Femur (tissue), 1 donor: ENCODE measurements around the gene APCDD1L.

Experiments
- DNase-seq: peaks from one replicate; pipeline ENCODE4 v3.0.0-alpha.2; 2017

Gene APCDD1L

GRCh38 chr20:58483470-58483869 lies 31.7 kb downstream of the APCDD1L start:
- DNase-seq = no peak

- DNase-seq = no peak
These were observed 32.1 kb downstream of the APCDD1L start for GRCh38 chr20:58483051-58483450.

- DNase-seq = no peak
These were observed 32.8 kb downstream of the APCDD1L start for GRCh38 chr20:58482416-58482815.

DNA sequence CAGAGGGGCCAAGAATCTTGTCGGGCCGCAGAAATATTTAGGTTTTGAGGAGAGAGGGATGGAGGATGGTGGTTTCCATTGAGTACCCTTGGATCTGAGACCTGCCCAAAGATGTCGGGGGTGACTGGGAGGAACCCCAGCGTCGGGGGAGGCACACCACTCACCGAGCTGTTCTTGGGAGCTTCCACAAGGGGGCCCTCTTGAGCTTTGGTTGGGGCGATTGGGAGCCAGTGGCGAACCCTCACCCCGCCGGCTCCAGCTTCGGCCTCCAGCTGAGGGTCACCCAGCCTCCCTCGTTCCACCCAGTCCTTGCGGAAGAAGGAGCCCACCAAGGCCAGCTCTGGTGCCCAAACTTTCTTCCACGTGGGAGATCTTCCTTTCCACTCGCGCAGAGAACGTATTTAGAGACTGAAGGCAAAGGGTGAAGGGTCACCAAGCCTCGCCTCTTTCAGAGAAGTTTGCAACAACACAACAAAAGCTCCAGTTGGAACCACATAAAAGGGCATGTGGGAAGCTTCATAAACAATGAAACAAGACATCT lies 33.6 kb downstream of the APCDD1L start:
- peak; percentile 63 for DNase-seq

- peak; percentile 84 for DNase-seq
These were observed 34.5 kb downstream of the APCDD1L start for GRCh38 chr20:58480551-58481336.

DNA sequence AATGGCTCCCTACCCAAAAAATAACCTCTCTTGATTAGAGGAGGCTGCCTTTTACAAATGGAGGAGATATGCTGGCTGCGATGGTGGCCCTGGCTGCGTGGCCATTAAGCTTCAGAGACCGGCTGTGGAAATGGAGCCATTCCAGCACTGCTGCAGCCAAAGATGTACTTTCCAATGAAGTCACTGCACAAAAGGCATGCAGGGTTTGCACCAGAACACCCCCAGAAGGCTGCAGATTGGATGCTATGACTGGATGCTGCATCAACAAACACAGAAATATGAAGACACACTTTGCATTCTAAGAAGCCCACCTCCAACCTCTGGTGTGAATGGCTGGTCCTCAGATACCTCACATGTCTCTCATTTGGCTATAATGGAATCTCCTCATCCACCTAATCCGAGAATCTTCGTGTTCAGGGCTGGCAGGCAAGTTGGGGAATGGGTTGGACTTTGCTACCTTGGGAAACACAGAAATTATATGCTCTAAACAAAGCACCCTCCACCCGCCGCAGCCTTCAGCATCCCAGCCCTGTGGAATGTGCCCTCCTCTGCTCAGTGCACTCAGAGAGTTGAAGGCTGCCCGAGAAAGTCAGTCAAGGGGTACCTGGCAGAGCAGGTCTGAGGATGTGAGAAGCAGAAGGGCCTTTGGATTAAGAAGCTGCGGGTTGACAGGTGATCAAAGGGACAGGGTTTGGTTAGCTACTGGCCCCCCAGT lies 35.3 kb downstream of the APCDD1L start:
- DNase-seq = peak; percentile 67

DNA sequence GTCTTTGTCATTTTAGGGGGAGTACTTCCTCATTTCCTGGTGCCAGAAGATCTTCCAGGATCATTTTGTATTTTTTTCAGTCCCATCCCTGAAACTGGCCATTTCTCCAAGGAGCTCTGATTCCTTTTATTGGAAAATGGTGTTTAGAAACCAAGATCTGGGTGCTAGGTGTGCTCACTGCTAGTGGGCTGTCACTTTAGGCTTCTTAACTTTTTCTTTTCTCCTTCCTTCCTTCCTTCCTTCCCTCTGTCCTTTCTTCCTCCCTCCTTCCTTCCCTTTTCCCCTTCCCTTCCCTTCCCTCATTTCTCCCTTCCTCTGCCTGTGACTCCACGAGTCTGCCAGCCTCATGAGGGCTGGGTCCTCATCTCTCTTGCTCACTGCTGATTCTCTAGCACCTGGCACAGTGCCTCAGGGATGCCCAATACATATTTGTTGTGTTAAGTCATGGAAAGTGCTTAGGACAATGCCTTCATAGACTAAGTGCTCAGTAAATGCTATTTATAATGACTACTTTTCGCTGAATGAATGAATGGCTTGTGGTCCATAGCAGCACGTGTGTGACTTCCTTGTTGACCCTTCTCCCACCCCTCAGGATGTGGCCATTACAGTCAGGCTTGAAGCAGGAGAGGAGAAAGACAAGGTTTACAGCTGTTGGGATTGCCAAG lies 36.9 kb downstream of the APCDD1L start:
- DNase-seq = no peak

DNA sequence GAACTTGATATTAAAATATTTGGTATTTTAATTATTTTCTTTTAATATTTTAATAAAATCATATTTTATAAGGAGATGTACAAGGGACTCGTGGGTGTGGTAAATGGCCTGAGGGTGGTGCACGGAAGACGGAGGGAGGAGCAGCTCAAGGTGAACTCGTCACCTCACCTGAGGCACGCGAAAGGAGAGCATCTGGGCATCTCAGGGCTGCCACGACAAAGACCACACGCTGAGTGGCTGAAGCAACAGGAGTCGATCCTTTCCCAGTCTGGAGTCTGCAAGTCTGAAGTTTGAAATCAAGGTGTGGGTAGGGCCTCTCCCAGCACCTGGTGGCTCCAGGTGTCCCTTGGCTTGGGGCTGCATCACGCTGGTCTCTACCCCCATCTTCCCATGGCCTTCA lies 39.7 kb downstream of the APCDD1L start:
- DNase-seq = no peak

GRCh38 chr20:58473453-58474425 lies 41.5 kb downstream of the APCDD1L start:
- DNase-seq = no peak

DNA sequence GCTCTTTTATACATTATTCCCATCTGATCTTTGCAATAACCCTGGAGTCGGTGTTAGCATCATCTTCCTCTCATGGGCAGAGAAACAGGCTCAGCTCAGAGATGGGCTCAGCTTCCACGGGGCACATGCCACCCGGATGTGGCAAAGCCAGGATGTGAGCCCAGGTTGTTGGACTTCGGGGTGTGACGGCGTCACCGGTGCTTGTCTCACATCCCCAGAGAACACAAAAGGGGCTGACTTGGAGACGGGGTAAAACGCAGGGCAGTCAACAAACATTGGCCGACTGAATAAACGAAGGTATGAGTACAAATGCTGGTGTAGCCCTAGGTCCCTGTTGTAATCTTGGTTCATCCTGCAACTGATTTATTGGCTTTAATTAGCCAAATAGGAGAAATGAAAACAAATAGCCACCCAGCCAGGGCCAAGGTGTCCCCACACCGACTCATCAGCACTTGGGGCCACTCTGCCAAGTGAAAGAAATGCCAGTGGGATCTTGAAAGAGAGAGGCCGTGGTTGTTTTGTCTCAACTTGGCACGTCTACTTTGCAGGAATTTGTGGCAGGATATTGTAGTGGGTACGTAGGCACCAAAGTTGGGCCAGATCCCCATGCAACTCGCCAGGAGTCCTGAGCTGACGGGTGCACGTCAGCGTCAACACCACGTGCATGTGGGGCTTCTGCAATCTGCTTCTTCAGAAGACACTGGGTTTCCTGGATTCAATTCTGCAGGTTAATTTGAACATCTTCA lies 42.8 kb downstream of the APCDD1L start:
- no peak for DNase-seq

DNA sequence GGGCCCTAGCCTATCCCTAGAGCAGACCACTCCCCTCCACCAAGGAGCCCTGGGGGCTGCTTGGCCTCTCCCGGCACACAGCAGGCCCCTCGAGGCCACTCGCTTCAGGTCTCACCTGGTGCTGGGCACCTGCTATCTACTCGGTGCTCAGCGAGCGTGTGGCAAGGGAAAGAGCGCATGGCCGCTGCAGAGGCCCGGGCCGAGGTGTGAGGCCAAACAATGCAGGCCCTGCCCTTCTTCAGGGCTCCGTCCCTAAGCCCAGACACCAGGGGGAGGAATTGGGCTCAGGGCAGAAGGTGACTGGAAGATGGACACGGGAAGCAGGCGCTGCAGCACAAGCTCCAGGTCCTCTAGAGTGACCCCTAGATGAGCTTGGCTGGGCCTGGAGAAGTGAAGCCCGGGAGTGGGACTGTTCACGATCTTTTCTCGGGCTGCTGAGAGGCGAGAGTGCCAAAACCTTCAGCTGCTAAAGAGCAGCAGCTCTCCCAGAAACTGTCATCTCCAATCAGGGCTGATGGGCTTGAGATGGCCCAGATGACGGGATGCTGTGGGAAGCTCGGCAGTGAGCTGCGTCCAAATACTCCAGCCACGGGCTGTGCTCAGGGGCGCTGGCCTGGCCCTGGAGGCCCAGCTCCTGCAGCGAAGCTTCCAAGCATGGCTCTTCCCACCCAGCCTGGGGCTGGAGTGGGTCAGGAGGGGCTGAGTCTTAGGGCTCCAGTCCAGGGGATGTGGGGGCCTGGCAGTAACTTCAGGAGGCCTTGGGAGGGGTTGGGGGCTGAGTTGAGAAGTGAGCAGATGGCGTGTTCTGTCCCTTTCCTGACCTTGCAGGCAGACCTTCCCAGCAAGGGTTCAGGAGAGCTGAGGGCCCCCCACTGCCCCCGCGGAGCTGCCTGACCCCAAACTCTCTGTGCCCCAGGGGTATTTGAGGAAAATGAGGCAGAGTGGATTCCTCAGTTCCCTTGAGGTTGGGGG lies 43.7 kb downstream of the APCDD1L start:
- peak; percentile 95 for DNase-seq

DNA sequence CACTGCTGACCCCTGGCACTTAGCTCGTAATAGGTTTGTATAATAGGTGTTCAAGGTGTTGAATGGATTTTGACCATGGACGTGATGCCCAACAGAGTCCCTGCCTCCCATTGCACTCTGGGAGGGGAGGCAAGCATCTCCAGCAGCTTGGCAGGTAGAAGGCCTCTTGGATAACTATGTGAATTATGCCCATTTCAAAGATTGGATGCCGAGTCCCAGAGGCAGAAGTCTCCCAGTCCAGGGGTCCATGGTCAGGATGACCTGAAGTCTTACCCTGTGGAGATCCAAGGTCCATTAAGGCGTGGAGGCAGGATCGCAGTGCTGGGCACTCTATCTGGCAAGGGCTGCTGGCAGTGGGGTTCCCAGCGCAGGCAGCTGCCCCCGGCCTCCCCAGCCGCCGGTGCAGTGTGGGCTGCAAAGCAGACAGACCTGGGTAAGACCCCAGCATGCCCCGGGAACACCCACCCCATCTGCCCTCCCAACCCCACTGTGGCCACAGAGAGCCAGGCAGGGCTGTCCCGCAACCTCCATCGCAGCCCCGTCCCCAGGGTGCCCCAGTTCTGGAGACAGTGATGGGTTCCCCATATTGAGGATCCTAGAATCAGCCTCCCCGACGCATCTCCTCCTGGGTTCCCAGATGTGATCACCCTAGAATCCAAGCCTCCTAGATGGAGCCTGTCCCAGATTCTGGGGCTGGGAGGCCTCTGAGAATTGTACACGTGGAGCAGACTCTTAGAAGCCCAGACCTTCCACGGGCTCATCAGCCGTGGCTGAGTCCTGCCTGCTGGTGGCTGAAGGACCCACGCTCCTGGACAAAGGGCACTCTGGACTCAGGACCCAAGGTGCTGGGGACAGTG lies 44.6 kb downstream of the APCDD1L start:
- no peak for DNase-seq

DNA sequence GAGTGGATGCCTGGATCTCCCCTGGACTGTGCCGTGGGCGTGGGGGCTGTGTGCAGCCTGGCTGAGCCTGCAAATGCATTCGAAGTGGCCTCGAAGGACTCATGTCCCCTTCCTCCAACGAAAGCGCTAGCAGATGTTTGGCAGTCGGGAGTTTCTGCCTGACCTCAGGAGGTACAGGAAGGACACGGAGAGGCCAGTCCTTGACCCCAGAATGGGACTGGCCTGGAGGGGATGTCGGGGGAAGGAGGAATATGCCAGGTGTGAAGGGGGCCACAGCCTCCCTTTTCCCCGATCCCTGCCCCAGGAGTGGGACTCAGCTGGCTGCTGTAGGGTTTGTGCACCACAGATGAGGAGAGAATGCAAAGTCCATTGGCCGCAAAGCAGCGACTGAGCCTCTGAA lies 45.6 kb downstream of the APCDD1L start:
- DNase-seq = peak; percentile 71

DNA sequence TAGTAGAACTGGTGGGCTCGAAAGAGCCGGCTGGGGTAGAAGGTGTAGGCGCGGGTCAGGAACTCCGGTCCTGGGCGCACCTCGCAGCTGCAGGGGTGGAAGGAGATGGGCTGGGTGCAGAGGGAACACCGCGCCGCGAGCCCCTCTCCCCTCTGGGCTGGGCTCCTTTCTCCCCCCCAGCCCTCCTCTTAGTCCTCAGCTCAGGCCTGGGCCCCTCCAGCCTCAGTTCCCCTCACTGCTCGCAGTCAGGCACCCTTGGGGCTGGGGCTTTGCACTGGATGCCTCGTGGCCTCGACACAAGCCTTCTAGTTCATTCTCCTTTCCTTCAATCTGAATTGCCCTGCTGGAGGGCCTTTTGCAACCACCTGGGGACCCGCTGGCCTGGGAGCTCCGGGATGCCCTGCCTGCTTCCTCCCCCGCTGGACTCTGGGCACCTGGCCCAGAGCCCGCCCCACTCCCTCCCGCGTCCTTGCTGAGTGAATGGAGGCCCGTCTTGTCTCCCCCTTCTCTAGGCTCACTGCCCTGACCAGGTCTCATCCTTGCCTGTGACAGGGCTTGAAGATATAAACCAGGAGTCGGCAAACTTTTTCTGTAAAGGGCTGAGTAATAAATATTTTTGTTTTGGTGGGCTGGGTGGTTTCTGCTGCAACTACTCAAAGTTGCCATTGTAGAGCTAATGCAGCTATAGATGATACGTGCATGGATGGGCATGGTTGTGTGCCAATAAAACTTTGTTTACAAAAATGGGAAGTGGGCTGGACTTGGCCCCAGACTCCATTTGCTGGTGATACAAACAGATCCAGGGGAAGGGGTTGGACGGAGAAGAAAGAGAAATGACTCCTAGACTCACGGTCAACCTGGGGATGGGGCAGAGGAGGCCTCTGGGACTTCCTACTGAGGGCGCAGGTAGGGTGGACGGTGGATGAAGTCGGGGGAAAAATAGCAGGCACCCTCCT lies 47.3 kb downstream of the APCDD1L start:
- DNase-seq = no peak

DNA sequence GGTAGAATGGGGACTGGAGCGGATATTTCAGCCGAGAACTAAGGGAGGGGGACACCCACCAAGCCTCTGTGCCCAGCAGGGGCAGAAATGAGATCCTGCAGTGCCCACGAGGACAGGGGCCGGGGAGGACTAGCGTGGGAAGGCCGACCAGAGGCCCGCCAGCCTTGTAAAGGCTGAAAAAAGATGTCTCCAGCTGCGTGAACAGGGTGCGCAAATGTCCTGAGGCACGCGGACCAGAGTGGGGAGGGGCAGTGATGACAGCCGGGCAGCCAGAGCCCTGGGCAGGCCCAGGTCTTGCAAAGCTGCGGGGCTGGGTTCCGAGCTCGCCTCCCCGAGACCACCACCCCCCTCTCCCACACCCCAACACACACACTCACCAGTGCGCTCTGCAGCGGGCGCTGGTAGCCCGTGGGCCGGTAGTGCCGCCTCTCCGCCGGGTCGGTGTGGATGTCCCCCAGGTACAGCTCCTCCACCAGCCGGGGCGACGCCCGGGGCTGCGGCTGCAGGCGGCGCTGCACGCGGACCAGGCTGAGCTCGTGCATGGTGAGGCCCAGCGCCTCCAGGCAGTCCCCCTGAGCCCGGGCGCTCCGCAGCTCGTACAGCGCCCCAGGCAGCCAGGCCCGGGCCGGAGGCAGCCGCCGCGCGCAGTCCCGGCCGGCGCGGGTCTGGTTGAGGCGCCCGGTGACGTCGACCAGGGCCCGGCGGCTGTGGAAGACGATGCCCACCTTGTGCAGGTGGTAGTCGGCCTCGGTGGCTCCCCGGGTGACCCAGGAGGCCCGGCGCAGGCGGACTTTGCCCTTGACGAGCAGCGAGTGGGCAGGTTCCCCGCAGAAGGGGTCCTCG lies 48.2 kb downstream of the APCDD1L start:
- no peak for DNase-seq

DNA sequence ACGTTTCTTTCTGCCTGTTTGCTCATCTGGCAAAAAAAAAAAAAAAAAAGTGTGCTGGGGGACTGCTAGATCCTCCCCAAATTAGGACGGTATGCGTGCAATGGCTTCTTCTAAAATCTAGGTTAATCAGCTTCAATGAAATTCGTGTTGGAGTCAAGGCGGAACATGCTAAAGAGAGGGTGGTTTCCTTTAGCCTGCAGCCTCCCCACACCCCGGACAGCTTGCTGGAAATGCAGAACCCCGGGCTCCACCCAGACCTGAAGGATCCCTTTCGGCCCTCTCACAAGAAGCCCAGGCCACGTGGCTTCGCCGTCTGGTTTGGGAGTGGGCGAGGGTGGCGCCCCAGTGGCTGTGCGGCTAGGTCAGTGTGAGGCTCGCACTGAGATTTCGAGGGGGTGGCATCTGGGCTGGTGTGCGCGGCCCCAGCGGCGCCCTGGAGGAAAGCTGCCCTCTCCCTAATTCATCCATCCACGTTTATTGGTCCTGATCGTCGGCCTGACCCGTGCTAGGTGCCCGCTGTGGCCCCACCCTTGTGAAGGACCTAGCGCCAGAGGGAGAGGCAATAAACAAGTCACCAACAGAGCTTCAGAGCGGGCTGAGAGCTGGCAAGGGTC lies 49.0 kb downstream of the APCDD1L start:
- no peak for DNase-seq

DNA sequence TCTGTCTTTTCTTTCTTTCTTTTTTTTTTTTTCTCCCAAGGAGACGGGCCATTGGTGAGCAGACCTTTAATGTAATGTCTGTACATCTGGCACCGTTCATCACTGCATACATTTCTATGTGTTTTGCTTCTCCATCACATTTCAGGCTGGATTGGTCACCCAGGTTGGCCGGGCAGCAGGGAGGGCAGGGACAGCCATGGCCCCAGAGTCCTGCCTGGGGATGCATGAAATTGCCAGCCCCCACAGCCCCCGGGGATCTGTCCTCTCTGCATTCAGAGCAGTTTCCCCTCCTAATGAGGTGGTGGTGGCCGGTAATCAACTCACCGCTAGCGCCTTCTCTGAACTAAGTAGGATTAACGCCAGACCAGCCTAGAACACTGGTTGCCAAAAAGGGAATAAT lies 50.4 kb downstream of the APCDD1L start:
- no peak for DNase-seq
